Liver (tissue), 9 donors: Measurements from ENCODE around the gene MPHOSPH10. TPM values are rescaled to one million over a fixed set of nuclear protein-coding genes. Genes with fewer than 3 reads are reported as not detected.

ENCODE experiments used
- DNase-seq: peaks from one replicate; pipeline ENCODE4 v3.0.0-alpha.2; 2017; ENCODE audit warnings: low spot score
- H3K27ac ChIP-seq, 2 donors: one replicate each; pipeline ENCODE4 v1.7.0; 2013; ENCODE audit warnings: inconsistent platforms in 2 of 2, low read length in 2 of 2, control low read depth in 1 of 2, low read depth in 1 of 2, mild to moderate bottlenecking in 1 of 2
- H3K27me3 ChIP-seq, 4 donors: one replicate each; pipeline versions ENCODE4 v1.6.1 to v1.7.0; 2013; ENCODE audit warnings: low read length in 3 of 4, inconsistent platforms in 1 of 4, mild to moderate bottlenecking in 1 of 4, moderate library complexity in 1 of 4; ENCODE audit not compliant: control insufficient read depth in 4 of 4, insufficient read depth in 4 of 4
- H3K36me3 ChIP-seq, 4 donors: one replicate each; pipeline versions ENCODE4 v1.6.1 to v1.7.0; 2013; ENCODE audit warnings: low read length in 3 of 4, mild to moderate bottlenecking in 3 of 4, low read depth in 1 of 4, moderate library complexity in 1 of 4; ENCODE audit not compliant: control insufficient read depth in 4 of 4, insufficient read depth in 3 of 4
- H3K4me1 ChIP-seq, 4 donors: one replicate each; pipeline versions ENCODE4 v1.6.1 to v1.7.0; 2013; ENCODE audit warnings: low read length in 3 of 4, mild to moderate bottlenecking in 3 of 4, moderate library complexity in 1 of 4; ENCODE audit not compliant: control insufficient read depth in 4 of 4, insufficient read depth in 4 of 4
- H3K4me3 ChIP-seq, 3 donors: one replicate each; pipeline versions ENCODE4 v1.6.1 to v1.7.0; 2013; ENCODE audit warnings: low read length in 3 of 3, control low read depth in 1 of 3, low read depth in 1 of 3, mild to moderate bottlenecking in 1 of 3
- H3K9ac ChIP-seq, 2 donors: one replicate each; pipeline ENCODE4 v1.7.0; 2013; ENCODE audit warnings: low read length in 2 of 2, mild to moderate bottlenecking in 2 of 2, moderate library complexity in 2 of 2, control low read depth in 1 of 2, low read depth in 1 of 2
- H3K9me3 ChIP-seq, 4 donors: one replicate each; pipeline versions ENCODE4 v1.6.1 to v1.7.0; 2013; ENCODE audit warnings: low read length in 3 of 4; ENCODE audit not compliant: control insufficient read depth in 4 of 4
- ATF3 ChIP-seq: IDR thresholded peaks from 2 replicates; pipeline ENCODE4 v1.6.1; 2016; ENCODE audit warnings: antibody characterized with exemption
- EGR1 ChIP-seq, 2 donors: IDR thresholded peaks; 2 replicates each; pipeline ENCODE4 v1.6.1; 2016 to 2018; ENCODE audit warnings: antibody characterized with exemption in 2 of 2, low read depth in 2 of 2
- FOXA1 ChIP-seq: IDR thresholded peaks from 2 replicates; pipeline ENCODE4 v1.6.1; 2016; ENCODE audit warnings: antibody characterized with exemption
- FOXA2 ChIP-seq: IDR thresholded peaks from 2 replicates; pipeline ENCODE4 v1.6.1; 2016; ENCODE audit warnings: antibody characterized with exemption
- GABPA ChIP-seq, 2 donors: IDR thresholded peaks in 1 of 2; conservative IDR thresholded peaks in 1 of 2; 2 replicates each; pipeline ENCODE4 v1.6.1; 2016; ENCODE audit warnings: antibody characterized with exemption in 2 of 2, mild to moderate bottlenecking in 1 of 2, moderate library complexity in 1 of 2
- HNF4A ChIP-seq, 2 donors: conservative IDR thresholded peaks; 2 replicates each; pipeline ENCODE4 v1.6.1; 2016; ENCODE audit warnings: antibody characterized with exemption in 2 of 2, mild to moderate bottlenecking in 2 of 2
- HNF4G ChIP-seq: IDR thresholded peaks from 2 replicates; pipeline ENCODE4 v1.6.1; 2016; ENCODE audit warnings: antibody characterized with exemption
- JUND ChIP-seq, 2 donors: IDR thresholded peaks; 2 replicates each; pipeline ENCODE4 v1.6.1; 2016; ENCODE audit warnings: antibody characterized with exemption in 2 of 2
- MAX ChIP-seq: IDR thresholded peaks from 2 replicates; pipeline ENCODE4 v1.6.1; 2016; ENCODE audit warnings: antibody characterized with exemption
- NR2F2 ChIP-seq: IDR thresholded peaks from 2 replicates; pipeline ENCODE4 v1.6.1; 2016; ENCODE audit warnings: antibody characterized with exemption
- RAD21 ChIP-seq, 2 donors: IDR thresholded peaks; 2 replicates each; pipeline ENCODE4 v1.6.1; 2016; ENCODE audit warnings: antibody characterized with exemption in 2 of 2, mild to moderate bottlenecking in 2 of 2
- RXRA ChIP-seq, 2 donors: IDR thresholded peaks; 2 replicates each; pipeline ENCODE4 v1.6.1; 2017 to 2018; ENCODE audit warnings: antibody characterized with exemption in 2 of 2, mild to moderate bottlenecking in 1 of 2
- SP1 ChIP-seq: IDR thresholded peaks from 2 replicates; pipeline ENCODE4 v1.6.1; 2018; ENCODE audit warnings: antibody characterized with exemption, mild to moderate bottlenecking
- TAF1 ChIP-seq: conservative IDR thresholded peaks from 2 replicates; pipeline ENCODE4 v1.6.1; 2016; ENCODE audit warnings: antibody characterized with exemption, mild to moderate bottlenecking
- YY1 ChIP-seq: IDR thresholded peaks from 2 replicates; pipeline ENCODE4 v1.6.1; 2016; ENCODE audit warnings: antibody characterized with exemption, mild to moderate bottlenecking
- ZBTB33 ChIP-seq: IDR thresholded peaks from 2 replicates; pipeline ENCODE4 v1.6.1; 2016; ENCODE audit warnings: antibody characterized with exemption
- WGBS: extraction: QIAGEN DNeasy Blood & Tissue Kit; methylation state at CpG from one replicate; pipeline ENCODE4 v1.1.7; 2013; 5-methylcytosine and 5-hydroxymethylcytosine counted together
- polyA plus RNA-seq, 2 donors: library from polyadenylated mRNA; stranded (reverse) in 1 of 2; unstranded in 1 of 2; fragments of 200-250 nt in 1 of 2; fragments of >200 nt in 1 of 2; fragmentation: Nextera tagmentation in 1 of 2; extraction: Ambion mirVana in 1 of 2; gene quantifications; one replicate each; pipeline versions ENCODE4 v1.2.1 to v1.2.3, GENCODE V29; 2013 to 2015
- total RNA-seq, 2 donors: library from RNA; depleted of rRNA; stranded (reverse); fragments of >200 nt; gene quantifications; one replicate each; pipeline ENCODE4 v1.2.3, GENCODE V29; 2014
- TF ChIP-seq, protein P1 (sequence below): fragments of 150-350 bp; IDR thresholded peaks from 2 replicates; pipeline ENCODE4 v1.5.1; 2017; ENCODE audit warnings: improper control_type of control experiment, low read depth, low read length; ENCODE audit not compliant: missing input control
- TF ChIP-seq, protein P2 (sequence below): IDR thresholded peaks from 2 replicates; pipeline ENCODE4 v1.6.1; 2016; ENCODE audit warnings: antibody characterized with exemption, mild to moderate bottlenecking
- donor health status: healthy.
- donor health status: healthy.
- donor health status: healthy.
- donor health status: healthy.
- donor health status: healthy.

Gene MPHOSPH10
- total and polyA plus RNA-seq, 4 donors: 8.7 to 13.6 (median 11.3) TPM

DNA sequence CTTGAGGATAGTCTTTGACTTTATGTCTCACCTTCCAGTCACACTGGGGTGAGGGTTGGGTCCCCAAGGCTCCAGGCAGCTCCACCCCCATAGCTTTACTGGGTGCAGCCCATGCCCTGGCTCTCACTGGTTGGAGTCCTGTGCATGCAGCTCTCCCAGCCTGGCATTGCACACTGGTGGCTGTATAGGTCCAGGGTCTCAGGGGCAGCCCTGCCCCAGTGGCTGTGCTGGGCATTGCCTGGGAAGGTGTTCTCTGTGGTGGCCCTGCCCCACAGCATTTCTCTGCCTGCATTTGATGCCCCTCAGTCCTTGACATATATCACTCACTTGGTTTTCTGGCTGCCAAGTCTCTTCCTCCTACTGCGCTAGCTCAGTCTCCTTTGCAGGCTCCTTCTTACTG, 21.2 kb downstream of the MPHOSPH10 start:
- WGBS: 100% methylated on average over 1 of the region's 1 CpG
- TF ChIP-seq YY1 (no peak), HNF4A (conservative IDR thresholded peaks at IDR 0.05) (no peak), FOXA1 (no peak), ZBTB33 (no peak), NR2F2 (no peak), RAD21 (IDR thresholded peaks at IDR 0.05) (no peak), GABPA (IDR thresholded peaks at IDR 0.05 in 1 of 2, conservative IDR thresholded peaks at IDR 0.05 in 1 of 2) (no peak), FOXA2 (no peak), SP1 (no peak), JUND (IDR thresholded peaks at IDR 0.05) (no peak), HNF4G (no peak), ATF3 (no peak), MAX (no peak), RXRA (IDR thresholded peaks at IDR 0.05) (no peak), TAF1 (no peak), EGR1 (IDR thresholded peaks at IDR 0.05; ENCODE audit: low read depth in 2 of 2) (no peak)
- TF ChIP-seq, protein P1, sequence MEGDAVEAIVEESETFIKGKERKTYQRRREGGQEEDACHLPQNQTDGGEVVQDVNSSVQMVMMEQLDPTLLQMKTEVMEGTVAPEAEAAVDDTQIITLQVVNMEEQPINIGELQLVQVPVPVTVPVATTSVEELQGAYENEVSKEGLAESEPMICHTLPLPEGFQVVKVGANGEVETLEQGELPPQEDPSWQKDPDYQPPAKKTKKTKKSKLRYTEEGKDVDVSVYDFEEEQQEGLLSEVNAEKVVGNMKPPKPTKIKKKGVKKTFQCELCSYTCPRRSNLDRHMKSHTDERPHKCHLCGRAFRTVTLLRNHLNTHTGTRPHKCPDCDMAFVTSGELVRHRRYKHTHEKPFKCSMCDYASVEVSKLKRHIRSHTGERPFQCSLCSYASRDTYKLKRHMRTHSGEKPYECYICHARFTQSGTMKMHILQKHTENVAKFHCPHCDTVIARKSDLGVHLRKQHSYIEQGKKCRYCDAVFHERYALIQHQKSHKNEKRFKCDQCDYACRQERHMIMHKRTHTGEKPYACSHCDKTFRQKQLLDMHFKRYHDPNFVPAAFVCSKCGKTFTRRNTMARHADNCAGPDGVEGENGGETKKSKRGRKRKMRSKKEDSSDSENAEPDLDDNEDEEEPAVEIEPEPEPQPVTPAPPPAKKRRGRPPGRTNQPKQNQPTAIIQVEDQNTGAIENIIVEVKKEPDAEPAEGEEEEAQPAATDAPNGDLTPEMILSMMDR: no peak
- TF ChIP-seq, protein P2, sequence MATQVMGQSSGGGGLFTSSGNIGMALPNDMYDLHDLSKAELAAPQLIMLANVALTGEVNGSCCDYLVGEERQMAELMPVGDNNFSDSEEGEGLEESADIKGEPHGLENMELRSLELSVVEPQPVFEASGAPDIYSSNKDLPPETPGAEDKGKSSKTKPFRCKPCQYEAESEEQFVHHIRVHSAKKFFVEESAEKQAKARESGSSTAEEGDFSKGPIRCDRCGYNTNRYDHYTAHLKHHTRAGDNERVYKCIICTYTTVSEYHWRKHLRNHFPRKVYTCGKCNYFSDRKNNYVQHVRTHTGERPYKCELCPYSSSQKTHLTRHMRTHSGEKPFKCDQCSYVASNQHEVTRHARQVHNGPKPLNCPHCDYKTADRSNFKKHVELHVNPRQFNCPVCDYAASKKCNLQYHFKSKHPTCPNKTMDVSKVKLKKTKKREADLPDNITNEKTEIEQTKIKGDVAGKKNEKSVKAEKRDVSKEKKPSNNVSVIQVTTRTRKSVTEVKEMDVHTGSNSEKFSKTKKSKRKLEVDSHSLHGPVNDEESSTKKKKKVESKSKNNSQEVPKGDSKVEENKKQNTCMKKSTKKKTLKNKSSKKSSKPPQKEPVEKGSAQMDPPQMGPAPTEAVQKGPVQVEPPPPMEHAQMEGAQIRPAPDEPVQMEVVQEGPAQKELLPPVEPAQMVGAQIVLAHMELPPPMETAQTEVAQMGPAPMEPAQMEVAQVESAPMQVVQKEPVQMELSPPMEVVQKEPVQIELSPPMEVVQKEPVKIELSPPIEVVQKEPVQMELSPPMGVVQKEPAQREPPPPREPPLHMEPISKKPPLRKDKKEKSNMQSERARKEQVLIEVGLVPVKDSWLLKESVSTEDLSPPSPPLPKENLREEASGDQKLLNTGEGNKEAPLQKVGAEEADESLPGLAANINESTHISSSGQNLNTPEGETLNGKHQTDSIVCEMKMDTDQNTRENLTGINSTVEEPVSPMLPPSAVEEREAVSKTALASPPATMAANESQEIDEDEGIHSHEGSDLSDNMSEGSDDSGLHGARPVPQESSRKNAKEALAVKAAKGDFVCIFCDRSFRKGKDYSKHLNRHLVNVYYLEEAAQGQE: no peak
- no peak for DNase-seq
- Histone ChIP-seq H3K36me3 (peaks cover 8 to 35% (median 32%) of the 10 kb centered on the region in 4 donors), H3K4me1 (no peaks in the 10 kb centered on the region), H3K27me3 (no peaks in the 10 kb centered on the region), H3K27ac (no peak overlapping the region), H3K4me3 (no peak overlapping the region), H3K9me3 (no peaks in the 10 kb centered on the region), H3K9ac (no peak overlapping the region)
